GM18870 (cell line): ENCODE measurements around the gene PGLYRP3.

Experiments used
- ATAC-seq: cut with Tn5 transposase; IDR thresholded peaks from one replicate; pipeline ENCODE4 v1.9.1; 2021; ENCODE audit warnings: moderate library complexity; ENCODE audit not compliant: unreplicated experiment

Gene PGLYRP3

GRCh38 chr1:153312570-153313186 lies at the start of gene PGLYRP3:
Gene PGLYRP3, minus strand, starts transcription at chr1:153312952. Its CDS starts 2,287 bp downstream, at chr1:153310665.
- ATAC-seq = no peak

- ATAC-seq = no peak
These were observed 49.5 kb upstream of the PGLYRP3 start for GRCh38 chr1:153362187-153362775.

GRCh38 chr1:153361480-153362109 lies 48.8 kb upstream of the PGLYRP3 start:
- no peak for ATAC-seq

- ATAC-seq = no peak
These were observed 48.1 kb upstream of the PGLYRP3 start for GRCh38 chr1:153360592-153361479.

- no peak for ATAC-seq
These were observed 47.4 kb upstream of the PGLYRP3 start for GRCh38 chr1:153360190-153360589.

GRCh38 chr1:153359241-153359640 lies 46.5 kb upstream of the PGLYRP3 start:
- no peak for ATAC-seq

- ATAC-seq = no peak
These were observed 45.9 kb upstream of the PGLYRP3 start for GRCh38 chr1:153358691-153358975.

GRCh38 chr1:153357853-153358690 lies 45.3 kb upstream of the PGLYRP3 start, which contains the start of gene S100A9:
Gene S100A9, plus strand, starts transcription at chr1:153357854. Its CDS starts 430 bp downstream, at chr1:153358284.
- ATAC-seq = no peak

GRCh38 chr1:153357076-153357852 lies 44.5 kb upstream of the PGLYRP3 start:
- no peak for ATAC-seq

- ATAC-seq = no peak
These were observed 43.8 kb upstream of the PGLYRP3 start for GRCh38 chr1:153356392-153357075.

GRCh38 chr1:153355445-153356071 lies 42.8 kb upstream of the PGLYRP3 start:
- ATAC-seq = no peak

GRCh38 chr1:153354515-153355193 lies 41.9 kb upstream of the PGLYRP3 start:
- no peak for ATAC-seq

GRCh38 chr1:153353226-153353947 lies 40.6 kb upstream of the PGLYRP3 start:
- no peak for ATAC-seq

- no peak for ATAC-seq
These were observed 39.8 kb upstream of the PGLYRP3 start for GRCh38 chr1:153352523-153352922.

- no peak for ATAC-seq
These were observed 37.7 kb upstream of the PGLYRP3 start for GRCh38 chr1:153350321-153350957.

- no peak for ATAC-seq
These were observed 36.9 kb upstream of the PGLYRP3 start for GRCh38 chr1:153349363-153350320.
